ENCODE results near the gene COL23A1. TPM values are rescaled to one million over a fixed set of nuclear protein-coding genes. Genes with fewer than 3 reads are reported as not detected.
A peak's percentile ranks its signal among the peaks of the same experiment; 100 is the strongest.

The COL23A1 gene
- total RNA-seq, 1 donor from 2014 or later = not detected

- no peak for DNase-seq (ENCODE audit: extremely low read depth, low read depth, low spot score)
Observed at GRCh38 chr5:178281331-178281730, 308.9 kb downstream of the COL23A1 start.

GRCh38 chr5:178280631-178281030 lies 309.6 kb downstream of the COL23A1 start:
- DNase-seq (ENCODE audit: extremely low read depth, low read depth, low spot score) = no peak

- peak; percentile 18 for DNase-seq (ENCODE audit: extremely low read depth, low read depth, low spot score)
Observed at GRCh38 chr5:178279723-178280438, 310.3 kb downstream of the COL23A1 start.

GRCh38 chr5:178279026-178279722 lies 311.0 kb downstream of the COL23A1 start:
- DNase-seq (ENCODE audit: extremely low read depth, low read depth, low spot score) = no peak

GRCh38 chr5:178278358-178279023 lies 311.7 kb downstream of the COL23A1 start:
- no peak for DNase-seq (ENCODE audit: extremely low read depth, low read depth, low spot score)

GRCh38 chr5:178277866-178278265 lies 312.3 kb downstream of the COL23A1 start:
- DNase-seq (ENCODE audit: extremely low read depth, low read depth, low spot score) = no peak

GRCh38 chr5:178277346-178277745 lies 312.8 kb downstream of the COL23A1 start:
- no peak for DNase-seq (ENCODE audit: extremely low read depth, low read depth, low spot score)

GRCh38 chr5:178274781-178275537 lies 315.2 kb downstream of the COL23A1 start:
- no peak for DNase-seq (ENCODE audit: extremely low read depth, low read depth, low spot score)

GRCh38 chr5:178273665-178274541 lies 316.3 kb downstream of the COL23A1 start:
- DNase-seq (ENCODE audit: extremely low read depth, low read depth, low spot score) = no peak

- no peak for DNase-seq (ENCODE audit: extremely low read depth, low read depth, low spot score)
Observed at GRCh38 chr5:178273041-178273440, 317.2 kb downstream of the COL23A1 start.

- DNase-seq (ENCODE audit: extremely low read depth, low read depth, low spot score) = no peak
Observed at GRCh38 chr5:178272591-178272990, 317.6 kb downstream of the COL23A1 start.

- no peak for DNase-seq (ENCODE audit: extremely low read depth, low read depth, low spot score)
Observed at GRCh38 chr5:178271726-178272479, 318.3 kb downstream of the COL23A1 start.

- DNase-seq (ENCODE audit: extremely low read depth, low read depth, low spot score) = no peak
Observed at GRCh38 chr5:178271231-178271630, 319.0 kb downstream of the COL23A1 start.

- DNase-seq (ENCODE audit: extremely low read depth, low read depth, low spot score) = no peak
Observed at GRCh38 chr5:178269499-178269898, 320.7 kb downstream of the COL23A1 start.

GRCh38 chr5:178267876-178268275 lies 322.3 kb downstream of the COL23A1 start:
- DNase-seq (ENCODE audit: extremely low read depth, low read depth, low spot score) = no peak

- no peak for DNase-seq (ENCODE audit: extremely low read depth, low read depth, low spot score)
Observed at GRCh38 chr5:178267245-178267644, 322.9 kb downstream of the COL23A1 start.

GRCh38 chr5:178266581-178266980 lies 323.6 kb downstream of the COL23A1 start:
- no peak for DNase-seq (ENCODE audit: extremely low read depth, low read depth, low spot score)

- DNase-seq (ENCODE audit: extremely low read depth, low read depth, low spot score) = no peak
Observed at GRCh38 chr5:178265746-178266145, 324.4 kb downstream of the COL23A1 start.

- DNase-seq (ENCODE audit: extremely low read depth, low read depth, low spot score) = no peak
Observed at GRCh38 chr5:178264044-178264443, 326.1 kb downstream of the COL23A1 start.
